ENCODE measurements around the gene NHERF1. TPM values are rescaled to one million over a fixed set of nuclear protein-coding genes. Genes with fewer than 3 reads are reported as not detected.

The NHERF1 gene
- total and polyA plus RNA-seq, 9 of the 15 experiments (the other 6 are each of a cell fraction or from before 2014, with no cell fraction given): 11.4 to 79.9 (median 36.9) TPM

DNA sequence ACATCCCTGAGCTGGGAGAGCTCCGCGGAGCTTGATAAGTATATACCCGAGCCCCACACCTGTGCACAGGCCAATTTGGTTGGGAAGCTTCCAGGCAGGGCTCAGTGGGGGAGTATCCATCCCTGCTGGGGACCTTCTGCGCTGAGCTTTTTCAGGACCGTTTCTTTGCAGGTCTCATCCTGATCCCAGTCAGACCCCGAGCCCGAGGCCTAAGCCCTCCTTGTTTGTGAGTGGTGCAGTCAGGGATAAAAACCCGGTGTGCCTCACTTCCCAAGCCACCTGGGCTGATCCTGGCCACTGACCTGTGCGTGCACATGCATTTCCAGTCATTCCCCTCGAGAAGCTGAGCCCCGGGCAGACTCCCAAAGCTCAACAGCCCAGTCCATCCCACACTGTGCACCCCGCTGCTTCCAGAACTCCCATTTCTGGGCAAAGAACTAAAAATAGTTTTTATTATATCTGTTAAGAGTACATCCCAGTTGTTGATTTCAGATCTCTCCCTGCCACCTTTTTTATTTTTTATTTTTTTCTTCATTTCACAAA lies 55.0 kb downstream of the NHERF1 start (continued):
- no peak for TF ChIP-seq FIP1L1 (IDR thresholded peaks at IDR 0.05; ENCODE audit: low read depth, low read length, poor library complexity, severe bottlenecking)
- no peak for TF ChIP-seq PHB (CRISPR knock-in tag; IDR thresholded peaks at IDR 0.05)
- TF ChIP-seq, protein P1, sequence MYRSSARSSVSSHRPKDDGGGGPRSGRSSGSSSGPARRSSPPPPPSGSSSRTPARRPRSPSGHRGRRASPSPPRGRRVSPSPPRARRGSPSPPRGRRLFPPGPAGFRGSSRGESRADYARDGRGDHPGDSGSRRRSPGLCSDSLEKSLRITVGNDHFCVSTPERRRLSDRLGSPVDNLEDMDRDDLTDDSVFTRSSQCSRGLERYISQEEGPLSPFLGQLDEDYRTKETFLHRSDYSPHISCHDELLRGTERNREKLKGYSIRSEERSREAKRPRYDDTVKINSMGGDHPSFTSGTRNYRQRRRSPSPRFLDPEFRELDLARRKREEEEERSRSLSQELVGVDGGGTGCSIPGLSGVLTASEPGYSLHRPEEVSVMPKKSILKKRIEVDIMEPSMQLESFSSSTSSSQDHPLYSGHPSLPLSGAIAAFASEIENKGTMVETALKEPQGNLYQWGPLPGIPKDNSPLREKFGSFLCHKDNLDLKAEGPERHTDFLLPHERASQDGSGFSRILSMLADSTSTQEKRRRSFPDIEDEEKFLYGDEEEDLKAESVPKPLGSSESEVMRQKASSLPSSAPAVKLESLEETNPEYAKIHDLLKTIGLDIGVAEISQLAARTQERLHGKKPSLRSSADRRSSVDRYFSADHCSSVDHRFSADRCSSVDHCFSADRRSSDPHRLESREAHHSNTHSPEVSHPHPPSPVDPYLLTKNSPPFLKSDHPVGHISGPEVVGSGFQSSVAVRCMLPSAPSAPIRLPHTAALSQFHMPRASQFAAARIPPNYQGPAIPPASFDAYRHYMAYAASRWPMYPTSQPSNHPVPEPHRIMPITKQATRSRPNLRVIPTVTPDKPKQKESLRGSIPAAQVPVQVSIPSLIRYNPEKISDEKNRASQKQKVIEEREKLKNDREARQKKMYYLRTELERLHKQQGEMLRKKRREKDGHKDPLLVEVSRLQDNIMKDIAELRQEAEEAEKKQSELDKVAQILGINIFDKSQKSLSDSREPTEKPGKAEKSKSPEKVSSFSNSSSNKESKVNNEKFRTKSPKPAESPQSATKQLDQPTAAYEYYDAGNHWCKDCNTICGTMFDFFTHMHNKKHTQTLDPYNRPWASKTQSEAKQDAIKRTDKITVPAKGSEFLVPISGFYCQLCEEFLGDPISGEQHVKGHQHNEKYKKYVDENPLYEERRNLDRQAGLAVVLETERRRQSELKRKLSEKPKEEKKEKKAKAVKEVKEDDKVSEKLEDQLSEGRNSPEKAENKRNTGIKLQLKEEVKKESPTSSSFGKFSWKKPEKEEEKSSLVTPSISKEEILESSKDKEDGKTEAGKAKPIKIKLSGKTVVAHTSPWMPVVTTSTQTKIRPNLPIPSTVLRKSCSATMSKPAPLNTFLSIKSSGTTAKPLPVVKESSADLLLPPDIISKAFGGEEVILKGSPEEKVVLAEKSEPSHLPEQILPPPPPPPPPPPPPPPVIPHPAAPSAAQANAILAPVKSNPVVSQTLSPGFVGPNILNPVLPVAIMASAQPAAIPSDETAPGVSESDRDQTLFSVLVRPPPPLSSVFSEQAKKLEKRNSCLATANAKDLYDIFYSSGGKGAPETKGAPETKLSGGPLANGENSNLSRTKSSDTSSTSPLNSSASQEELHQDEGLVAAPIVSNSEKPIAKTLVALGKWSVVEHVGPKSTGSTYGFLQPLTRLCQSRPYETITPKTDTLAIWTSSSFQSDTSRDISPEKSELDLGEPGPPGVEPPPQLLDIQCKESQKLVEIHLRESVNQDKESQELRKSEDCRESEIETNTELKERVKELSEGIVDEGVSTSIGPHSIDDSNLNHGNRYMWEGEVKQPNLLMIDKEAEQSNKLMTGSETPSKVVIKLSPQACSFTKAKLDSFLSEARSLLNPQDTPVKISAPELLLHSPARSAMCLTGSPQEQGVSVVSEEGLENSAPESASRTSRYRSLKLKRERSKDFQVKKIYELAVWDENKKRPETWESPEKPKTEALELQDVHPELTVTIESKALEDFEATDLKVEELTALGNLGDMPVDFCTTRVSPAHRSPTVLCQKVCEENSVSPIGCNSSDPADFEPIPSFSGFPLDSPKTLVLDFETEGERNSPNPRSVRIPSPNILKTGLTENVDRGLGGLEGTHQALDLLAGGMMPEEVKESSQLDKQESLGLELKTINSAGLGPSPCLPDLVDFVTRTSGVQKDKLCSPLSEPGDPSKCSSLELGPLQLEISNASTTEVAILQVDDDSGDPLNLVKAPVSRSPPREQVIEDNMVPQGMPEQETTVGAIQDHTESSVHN (IDR thresholded peaks at IDR 0.05; ENCODE audit: borderline replicate concordance in 1 of 2, low read depth in 1 of 2): no peak
- TF ChIP-seq, protein P2, sequence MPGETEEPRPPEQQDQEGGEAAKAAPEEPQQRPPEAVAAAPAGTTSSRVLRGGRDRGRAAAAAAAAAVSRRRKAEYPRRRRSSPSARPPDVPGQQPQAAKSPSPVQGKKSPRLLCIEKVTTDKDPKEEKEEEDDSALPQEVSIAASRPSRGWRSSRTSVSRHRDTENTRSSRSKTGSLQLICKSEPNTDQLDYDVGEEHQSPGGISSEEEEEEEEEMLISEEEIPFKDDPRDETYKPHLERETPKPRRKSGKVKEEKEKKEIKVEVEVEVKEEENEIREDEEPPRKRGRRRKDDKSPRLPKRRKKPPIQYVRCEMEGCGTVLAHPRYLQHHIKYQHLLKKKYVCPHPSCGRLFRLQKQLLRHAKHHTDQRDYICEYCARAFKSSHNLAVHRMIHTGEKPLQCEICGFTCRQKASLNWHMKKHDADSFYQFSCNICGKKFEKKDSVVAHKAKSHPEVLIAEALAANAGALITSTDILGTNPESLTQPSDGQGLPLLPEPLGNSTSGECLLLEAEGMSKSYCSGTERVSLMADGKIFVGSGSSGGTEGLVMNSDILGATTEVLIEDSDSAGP (CRISPR knock-in tag; IDR thresholded peaks at IDR 0.05): no peak
- TF ChIP-seq ZNF23 (CRISPR knock-in tag; IDR thresholded peaks at IDR 0.05): no peak
- TF ChIP-seq, protein P3, sequence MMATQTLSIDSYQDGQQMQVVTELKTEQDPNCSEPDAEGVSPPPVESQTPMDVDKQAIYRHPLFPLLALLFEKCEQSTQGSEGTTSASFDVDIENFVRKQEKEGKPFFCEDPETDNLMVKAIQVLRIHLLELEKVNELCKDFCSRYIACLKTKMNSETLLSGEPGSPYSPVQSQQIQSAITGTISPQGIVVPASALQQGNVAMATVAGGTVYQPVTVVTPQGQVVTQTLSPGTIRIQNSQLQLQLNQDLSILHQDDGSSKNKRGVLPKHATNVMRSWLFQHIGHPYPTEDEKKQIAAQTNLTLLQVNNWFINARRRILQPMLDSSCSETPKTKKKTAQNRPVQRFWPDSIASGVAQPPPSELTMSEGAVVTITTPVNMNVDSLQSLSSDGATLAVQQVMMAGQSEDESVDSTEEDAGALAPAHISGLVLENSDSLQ (IDR thresholded peaks at IDR 0.05): no peak
- no peak for TF ChIP-seq RFX1 (IDR thresholded peaks at IDR 0.05)
- TF ChIP-seq, protein P4, sequence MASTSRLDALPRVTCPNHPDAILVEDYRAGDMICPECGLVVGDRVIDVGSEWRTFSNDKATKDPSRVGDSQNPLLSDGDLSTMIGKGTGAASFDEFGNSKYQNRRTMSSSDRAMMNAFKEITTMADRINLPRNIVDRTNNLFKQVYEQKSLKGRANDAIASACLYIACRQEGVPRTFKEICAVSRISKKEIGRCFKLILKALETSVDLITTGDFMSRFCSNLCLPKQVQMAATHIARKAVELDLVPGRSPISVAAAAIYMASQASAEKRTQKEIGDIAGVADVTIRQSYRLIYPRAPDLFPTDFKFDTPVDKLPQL (IDR thresholded peaks at IDR 0.05; ENCODE audit: extremely low read depth, insufficient read length): no peak
- TF ChIP-seq, protein P5, sequence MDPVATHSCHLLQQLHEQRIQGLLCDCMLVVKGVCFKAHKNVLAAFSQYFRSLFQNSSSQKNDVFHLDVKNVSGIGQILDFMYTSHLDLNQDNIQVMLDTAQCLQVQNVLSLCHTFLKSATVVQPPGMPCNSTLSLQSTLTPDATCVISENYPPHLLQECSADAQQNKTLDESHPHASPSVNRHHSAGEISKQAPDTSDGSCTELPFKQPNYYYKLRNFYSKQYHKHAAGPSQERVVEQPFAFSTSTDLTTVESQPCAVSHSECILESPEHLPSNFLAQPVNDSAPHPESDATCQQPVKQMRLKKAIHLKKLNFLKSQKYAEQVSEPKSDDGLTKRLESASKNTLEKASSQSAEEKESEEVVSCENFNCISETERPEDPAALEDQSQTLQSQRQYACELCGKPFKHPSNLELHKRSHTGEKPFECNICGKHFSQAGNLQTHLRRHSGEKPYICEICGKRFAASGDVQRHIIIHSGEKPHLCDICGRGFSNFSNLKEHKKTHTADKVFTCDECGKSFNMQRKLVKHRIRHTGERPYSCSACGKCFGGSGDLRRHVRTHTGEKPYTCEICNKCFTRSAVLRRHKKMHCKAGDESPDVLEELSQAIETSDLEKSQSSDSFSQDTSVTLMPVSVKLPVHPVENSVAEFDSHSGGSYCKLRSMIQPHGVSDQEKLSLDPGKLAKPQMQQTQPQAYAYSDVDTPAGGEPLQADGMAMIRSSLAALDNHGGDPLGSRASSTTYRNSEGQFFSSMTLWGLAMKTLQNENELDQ (CRISPR knock-in tag; IDR thresholded peaks at IDR 0.05; ENCODE audit: borderline replicate concordance): no peak
